Ovary (tissue), 3 donors: ENCODE measurements around the gene ARHGEF39.

Source experiments
- EP300 ChIP-seq: sonication (generic); formaldehyde crosslinking; IDR thresholded peaks from one replicate; pipeline ENCODE4 v1.6.1; 2017; ENCODE audit warnings: antibody characterized with exemption
- TF ChIP-seq, protein P1 (sequence below), 3 donors: fragments of 450-650 bp in 2 of 3; fragments of 200-600 bp in 1 of 3; IDR thresholded peaks; one replicate each; pipeline versions ENCODE4 v1.5.1 to v1.8.0; 2016 to 2022; ENCODE audit warnings: antibody characterized with exemption in 3 of 3, mild to moderate bottlenecking in 1 of 3
- donor health status: DM: no; HTN: no; CAD: no.

DNA sequence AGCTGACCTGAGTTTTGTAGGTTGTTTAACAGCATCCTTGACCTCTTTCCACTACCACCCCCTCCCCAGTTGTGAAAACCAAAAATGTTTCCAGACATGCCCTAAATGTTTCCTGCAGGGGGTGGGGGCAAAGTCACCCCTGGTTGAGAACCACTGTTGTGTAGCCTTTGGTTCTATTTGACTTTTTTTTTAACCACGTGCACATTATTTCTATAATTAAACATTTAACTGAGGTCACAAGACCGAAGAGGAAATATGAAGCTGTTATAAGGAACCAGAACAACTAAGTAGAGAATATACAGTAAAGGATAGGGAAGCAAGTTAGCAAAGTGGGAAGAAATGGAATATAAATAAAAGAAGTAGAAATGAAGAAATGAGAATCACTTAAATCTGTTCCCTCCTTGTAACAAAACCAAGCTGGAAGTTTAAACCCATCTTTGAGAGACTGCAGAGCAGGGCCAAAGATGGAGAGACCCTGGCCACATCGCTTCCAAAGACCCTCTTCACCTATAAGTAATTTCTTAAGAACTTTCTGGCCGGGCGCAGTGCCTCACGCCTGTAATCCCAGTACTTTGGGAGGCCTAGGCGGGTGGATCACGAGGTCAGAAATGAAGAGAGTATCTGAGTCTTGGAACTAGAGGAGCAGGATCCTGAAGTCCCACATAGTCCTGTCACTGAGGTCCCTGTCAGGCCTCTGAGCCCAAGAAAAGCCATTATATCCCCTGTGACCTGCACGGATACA is 28.7 kb downstream of the ARHGEF39 start:
- TF ChIP-seq, protein P1, sequence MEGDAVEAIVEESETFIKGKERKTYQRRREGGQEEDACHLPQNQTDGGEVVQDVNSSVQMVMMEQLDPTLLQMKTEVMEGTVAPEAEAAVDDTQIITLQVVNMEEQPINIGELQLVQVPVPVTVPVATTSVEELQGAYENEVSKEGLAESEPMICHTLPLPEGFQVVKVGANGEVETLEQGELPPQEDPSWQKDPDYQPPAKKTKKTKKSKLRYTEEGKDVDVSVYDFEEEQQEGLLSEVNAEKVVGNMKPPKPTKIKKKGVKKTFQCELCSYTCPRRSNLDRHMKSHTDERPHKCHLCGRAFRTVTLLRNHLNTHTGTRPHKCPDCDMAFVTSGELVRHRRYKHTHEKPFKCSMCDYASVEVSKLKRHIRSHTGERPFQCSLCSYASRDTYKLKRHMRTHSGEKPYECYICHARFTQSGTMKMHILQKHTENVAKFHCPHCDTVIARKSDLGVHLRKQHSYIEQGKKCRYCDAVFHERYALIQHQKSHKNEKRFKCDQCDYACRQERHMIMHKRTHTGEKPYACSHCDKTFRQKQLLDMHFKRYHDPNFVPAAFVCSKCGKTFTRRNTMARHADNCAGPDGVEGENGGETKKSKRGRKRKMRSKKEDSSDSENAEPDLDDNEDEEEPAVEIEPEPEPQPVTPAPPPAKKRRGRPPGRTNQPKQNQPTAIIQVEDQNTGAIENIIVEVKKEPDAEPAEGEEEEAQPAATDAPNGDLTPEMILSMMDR (IDR thresholded peaks at IDR 0.05), result no peak
- TF ChIP-seq EP300, result no peak
